ENCODE results near the gene BIK. TPM values are rescaled to one million over a fixed set of nuclear protein-coding genes. Genes with fewer than 3 reads are reported as not detected.

BIK gene
- total and polyA plus RNA-seq, 2 experiments from 2014 or later = 9.6 to 9.8 TPM

DNA sequence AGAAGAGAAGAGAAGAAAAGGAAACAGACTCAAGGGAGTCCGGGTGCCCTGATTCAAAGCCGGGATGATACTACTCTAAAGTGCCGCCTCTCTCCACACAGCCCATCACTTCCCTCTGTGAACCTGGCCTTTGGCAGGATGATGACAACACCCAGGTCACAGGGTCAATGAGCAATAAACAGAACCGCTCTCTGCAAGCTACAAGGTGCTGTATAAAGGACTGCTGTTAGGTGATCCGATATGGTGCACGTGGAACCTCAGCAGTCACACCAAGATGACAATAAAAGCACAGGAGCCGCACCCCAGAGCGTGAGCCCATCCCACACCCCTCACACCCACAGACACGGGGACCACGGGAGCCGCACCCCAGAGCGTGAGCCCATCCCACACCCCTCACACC is 32.0 kb upstream of the BIK start:
- no peaks in the 10 kb centered on the region; the same call in 2 of the 3 replicates for H3K9me3 Mint-ChIP-seq
- Histone ChIP-seq H3F3A (replicated peaks; ENCODE audit: low read depth) (no peaks in the 10 kb centered on the region), H3K79me2 (replicated peaks; ENCODE audit: insufficient read depth) (no peaks in the 10 kb centered on the region), H4K20me1 (replicated peaks; ENCODE audit: insufficient read depth) (no peaks in the 10 kb centered on the region), H2AFZ (no peak overlapping the region), H3K27me3 (ENCODE audit: insufficient read depth) (no peaks in the 10 kb centered on the region), H3K4me2 (no peak overlapping the region), H3K4me1 (ENCODE audit: insufficient read depth) (no peaks in the 10 kb centered on the region), H3K27ac (ENCODE audit: low read depth) (no peak overlapping the region), H3K36me3 (ENCODE audit: insufficient read depth) (no peaks in the 10 kb centered on the region), H3K9me2 (ENCODE audit: insufficient read depth) (no peaks in the 10 kb centered on the region), H3K4me3 (no peak overlapping the region)
- TF ChIP-seq, protein P1, sequence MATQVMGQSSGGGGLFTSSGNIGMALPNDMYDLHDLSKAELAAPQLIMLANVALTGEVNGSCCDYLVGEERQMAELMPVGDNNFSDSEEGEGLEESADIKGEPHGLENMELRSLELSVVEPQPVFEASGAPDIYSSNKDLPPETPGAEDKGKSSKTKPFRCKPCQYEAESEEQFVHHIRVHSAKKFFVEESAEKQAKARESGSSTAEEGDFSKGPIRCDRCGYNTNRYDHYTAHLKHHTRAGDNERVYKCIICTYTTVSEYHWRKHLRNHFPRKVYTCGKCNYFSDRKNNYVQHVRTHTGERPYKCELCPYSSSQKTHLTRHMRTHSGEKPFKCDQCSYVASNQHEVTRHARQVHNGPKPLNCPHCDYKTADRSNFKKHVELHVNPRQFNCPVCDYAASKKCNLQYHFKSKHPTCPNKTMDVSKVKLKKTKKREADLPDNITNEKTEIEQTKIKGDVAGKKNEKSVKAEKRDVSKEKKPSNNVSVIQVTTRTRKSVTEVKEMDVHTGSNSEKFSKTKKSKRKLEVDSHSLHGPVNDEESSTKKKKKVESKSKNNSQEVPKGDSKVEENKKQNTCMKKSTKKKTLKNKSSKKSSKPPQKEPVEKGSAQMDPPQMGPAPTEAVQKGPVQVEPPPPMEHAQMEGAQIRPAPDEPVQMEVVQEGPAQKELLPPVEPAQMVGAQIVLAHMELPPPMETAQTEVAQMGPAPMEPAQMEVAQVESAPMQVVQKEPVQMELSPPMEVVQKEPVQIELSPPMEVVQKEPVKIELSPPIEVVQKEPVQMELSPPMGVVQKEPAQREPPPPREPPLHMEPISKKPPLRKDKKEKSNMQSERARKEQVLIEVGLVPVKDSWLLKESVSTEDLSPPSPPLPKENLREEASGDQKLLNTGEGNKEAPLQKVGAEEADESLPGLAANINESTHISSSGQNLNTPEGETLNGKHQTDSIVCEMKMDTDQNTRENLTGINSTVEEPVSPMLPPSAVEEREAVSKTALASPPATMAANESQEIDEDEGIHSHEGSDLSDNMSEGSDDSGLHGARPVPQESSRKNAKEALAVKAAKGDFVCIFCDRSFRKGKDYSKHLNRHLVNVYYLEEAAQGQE (IDR thresholded peaks at IDR 0.05; ENCODE audit: unreplicated experiment) = no peak
- TF ChIP-seq NANOG (IDR thresholded peaks at IDR 0.05; ENCODE audit: borderline replicate concordance) (no peak), CREB1 (CRISPR knock-in tag; IDR thresholded peaks at IDR 0.05; ENCODE audit: low read depth) (no peak), ZNF114 (CRISPR knock-in tag; IDR thresholded peaks at IDR 0.05) (no peak), EZH2 (IDR thresholded peaks at IDR 0.05; ENCODE audit: low read depth, unreplicated experiment) (no peak), ZNF462 (CRISPR knock-in tag; IDR thresholded peaks at IDR 0.05) (no peak), JUNB (IDR thresholded peaks at IDR 0.05; ENCODE audit: unreplicated experiment) (no peak)
- no peak overlapping the region for H3K4me3 Mint-ChIP-seq
- DNase-seq (ENCODE audit: low spot score) (no peak), ATAC-seq (no peak)
- H3K27me3 Mint-ChIP-seq (ENCODE audit: insufficient read depth, low read depth, poor library complexity) = peaks cover 8% of the 10 kb centered on the region
- no peak overlapping the region for H3K27ac Mint-ChIP-seq
- H3K4me1 Mint-ChIP-seq = no peaks in the 10 kb centered on the region
- no peaks in the 10 kb centered on the region for H3K36me3 Mint-ChIP-seq (ENCODE audit: low read depth)
